HCT116 (cell line): ENCODE measurements around the gene MINDY3. TPM values are rescaled to one million over a fixed set of nuclear protein-coding genes. Genes with fewer than 3 reads are reported as not detected.

Source experiments
- ATAC-seq: fragments of 200-7000 bp; cut with Tn5 transposase; 2 replicates; pipeline ENCODE4 v1.9.1; 2020; ENCODE audit warnings: mild to moderate bottlenecking, moderate library complexity
- BruUV-seq: library from RNA; stranded (reverse); fragments of 400-500 nt; replicated peaks from 2 replicates; lab custom pipeline; 2021; lab: Mats Ljungman, UMichigan
- CTCF ChIA-PET: fragments of 300-600 bp; sonication (Branson Sonifier 250); formaldehyde crosslinking; loops from one replicate; lab custom pipeline; 2021; ENCODE audit warnings: antibody characterized with exemption; lab: Charles Lee
- POLR2A ChIA-PET: fragments of 300-600, 350-600 bp; sonication (Branson Sonifier 250); formaldehyde crosslinking; loops from one replicate; lab custom pipeline; 2021; ENCODE audit warnings: antibody characterized with exemption; lab: Charles Lee
- RAD21 ChIA-PET, 2 experiments: fragments of 300-600 bp; sonication (Branson Sonifier 250); formaldehyde crosslinking; loops; one replicate each; lab custom pipeline; 2023; ENCODE audit warnings: low total read pairs in 2 of 2; ENCODE audit not compliant: uncharacterized antibody in 2 of 2, unreplicated experiment in 2 of 2, low non-redundant PET in 1 of 2; lab: Charles Lee
- DNase-seq: peaks from one replicate; pipeline ENCODE4 v3.0.0-alpha.2; 2010; ENCODE audit warnings: low read depth, low spot score
- H2AFZ ChIP-seq: fragments of 200-600 bp; shearing (Covaris generic), sonication (generic); 2 replicates; pipeline ENCODE4 v1.6.1; 2017; ENCODE audit warnings: low read depth, mixed run types, mixed read lengths, antibody characterized with exemption, low read length; ENCODE audit not compliant: poor library complexity, severe bottlenecking
- H3K27ac ChIP-seq: 2 replicates; pipeline ENCODE4 v1.5.1; 2012; ENCODE audit warnings: low read depth, low read length
- H3K27me3 ChIP-seq: fragments of 200-600 bp; sonication (generic); 2 replicates; pipeline ENCODE4 v1.6.1; 2016; ENCODE audit warnings: mixed run types, low read length, mixed read lengths; ENCODE audit not compliant: insufficient read depth
- H3K36me3 ChIP-seq, 2 experiments: fragments of 200-500 bp in 1 of 2; fragments of 200-600 bp in 1 of 2; sonication (Bioruptor generic) in 1 of 2; sonication (generic) in 1 of 2; 2 replicates each; pipeline versions ENCODE4 v1.5.1 to v1.6.1; 2014 to 2016; ENCODE audit warnings: low read length in 2 of 2, inconsistent platforms in 1 of 2, mixed read lengths in 1 of 2, mixed run types in 1 of 2; ENCODE audit not compliant: insufficient read depth in 2 of 2, control insufficient read depth in 1 of 2
- H3K4me1 ChIP-seq, 2 experiments: fragments of 200-600 bp in 1 of 2; sonication (generic) in 1 of 2; 2 replicates each; pipeline versions ENCODE4 v1.5.1 to v1.6.1; 2012 to 2017; ENCODE audit warnings: low read length in 2 of 2, inconsistent platforms in 1 of 2, mild to moderate bottlenecking in 1 of 2, mixed read lengths in 1 of 2, mixed run types in 1 of 2, moderate library complexity in 1 of 2; ENCODE audit not compliant: insufficient read depth in 2 of 2, control insufficient read depth in 1 of 2
- H3K4me2 ChIP-seq: fragments of 200-600 bp; sonication (generic); 2 replicates; pipeline ENCODE4 v1.6.1; 2017; ENCODE audit warnings: mixed run types, low read length, mixed read lengths
- H3K4me3 ChIP-seq, 2 experiments: fragments of 200-600 bp in 1 of 2; sonication (generic) in 1 of 2; replicated peaks in 1 of 2; 2 replicates each; pipeline ENCODE4 v1.5.1; 2011 to 2016; ENCODE audit warnings: low read length in 2 of 2, control low read depth in 1 of 2, low read depth in 1 of 2, mild to moderate bottlenecking in 1 of 2, mixed read lengths in 1 of 2, mixed run types in 1 of 2
- H3K79me2 ChIP-seq: fragments of 200-600 bp; sonication (generic); 2 replicates; pipeline ENCODE4 v1.6.1; 2017; ENCODE audit warnings: mild to moderate bottlenecking, mixed run types, low read length, moderate library complexity, mixed read lengths; ENCODE audit not compliant: insufficient read depth
- H3K9ac ChIP-seq: fragments of 200-600 bp; sonication (generic); 2 replicates; pipeline ENCODE4 v1.6.1; 2016; ENCODE audit warnings: low read length, mixed read lengths
- H3K9me2 ChIP-seq: fragments of 200-600 bp; sonication (generic), shearing (Covaris generic); 2 replicates; pipeline ENCODE4 v1.6.1; 2017; ENCODE audit warnings: mixed run types, mild to moderate bottlenecking, moderate library complexity; ENCODE audit not compliant: insufficient read depth
- H3K9me3 ChIP-seq, 2 experiments: fragments of 200-500 bp in 1 of 2; fragments of 200-600 bp in 1 of 2; sonication (Bioruptor generic) in 1 of 2; sonication (generic) in 1 of 2; 2 replicates each; pipeline ENCODE4 v1.6.1; 2014 to 2017; ENCODE audit warnings: low read length in 2 of 2, mixed read lengths in 2 of 2, inconsistent platforms in 1 of 2, low read depth in 1 of 2, mild to moderate bottlenecking in 1 of 2, mixed run types in 1 of 2, moderate library complexity in 1 of 2; ENCODE audit not compliant: control insufficient read depth in 1 of 2, insufficient read depth in 1 of 2
- H4K20me1 ChIP-seq: fragments of 200-600 bp; sonication (generic), shearing (Covaris generic); 2 replicates; pipeline ENCODE4 v1.6.1; 2017; ENCODE audit warnings: mixed run types, mild to moderate bottlenecking, moderate library complexity; ENCODE audit not compliant: insufficient read depth
- ATF3 ChIP-seq: IDR thresholded peaks from 2 replicates; pipeline ENCODE4 v1.6.1; 2012
- CTCF ChIP-seq, 3 experiments: fragments of 200-600 bp in 1 of 3; sonication (generic) in 1 of 3; IDR thresholded peaks in 2 of 3; conservative IDR thresholded peaks in 1 of 3; 2 replicates each; pipeline ENCODE4 v1.5.1; 2012 to 2017; ENCODE audit warnings: low read depth in 2 of 3, low read length in 2 of 3, antibody characterized with exemption in 1 of 3, borderline replicate concordance in 1 of 3, control low read depth in 1 of 3, mild to moderate bottlenecking in 1 of 3, mixed read lengths in 1 of 3, mixed run types in 1 of 3, moderate library complexity in 1 of 3; ENCODE audit not compliant: insufficient read depth in 1 of 3
- EGR1 ChIP-seq: IDR thresholded peaks from 2 replicates; pipeline ENCODE4 v1.6.1; 2012; ENCODE audit warnings: low read depth
- ELF1 ChIP-seq: IDR thresholded peaks from 2 replicates; pipeline ENCODE4 v1.6.1; 2012; ENCODE audit warnings: low read depth, borderline replicate concordance
- EZH2 ChIP-seq: fragments of 200-600 bp; sonication (generic); IDR thresholded peaks from 2 replicates; pipeline ENCODE4 v1.6.1; 2017; ENCODE audit warnings: antibody characterized with exemption, mixed run types
- EZH2phosphoT487 ChIP-seq: fragments of 200-600 bp; IDR thresholded peaks from 2 replicates; pipeline ENCODE4 v1.6.1; 2018; ENCODE audit warnings: antibody characterized with exemption, borderline replicate concordance
- FOSL1 ChIP-seq: IDR thresholded peaks from 2 replicates; pipeline ENCODE4 v1.6.1; 2012; ENCODE audit warnings: low read depth
- JUND ChIP-seq: IDR thresholded peaks from 2 replicates; pipeline ENCODE4 v1.6.1; 2012
- MAX ChIP-seq: IDR thresholded peaks from 2 replicates; pipeline ENCODE4 v1.6.1; 2012
- POLR2A ChIP-seq: IDR thresholded peaks from 2 replicates; pipeline ENCODE4 v1.7.0; 2011; ENCODE audit warnings: borderline replicate concordance; ENCODE audit not compliant: insufficient read depth, insufficient read length; ENCODE audit errors: extremely low read depth
- RAD21 ChIP-seq: IDR thresholded peaks from 2 replicates; pipeline ENCODE4 v1.6.1; 2012; ENCODE audit warnings: low read depth, mild to moderate bottlenecking
- SIN3A ChIP-seq: IDR thresholded peaks from 2 replicates; pipeline ENCODE4 v1.6.1; 2012; ENCODE audit warnings: low read depth
- SP1 ChIP-seq: IDR thresholded peaks from 2 replicates; pipeline ENCODE4 v1.6.1; 2012; ENCODE audit warnings: low read depth
- SRF ChIP-seq: IDR thresholded peaks from 2 replicates; pipeline ENCODE4 v1.6.1; 2012; ENCODE audit warnings: low read depth
- TCF7L2 ChIP-seq: IDR thresholded peaks from 2 replicates; pipeline ENCODE4 v1.7.0; 2011; ENCODE audit warnings: borderline replicate concordance, inconsistent platforms; ENCODE audit not compliant: insufficient read depth, insufficient read length; ENCODE audit errors: extremely low read depth
- YY1 ChIP-seq: IDR thresholded peaks from 2 replicates; pipeline ENCODE4 v1.6.1; 2011; ENCODE audit warnings: low read length, low read depth, moderate library complexity, mild to moderate bottlenecking; ENCODE audit not compliant: insufficient replicate concordance; ENCODE audit errors: extremely low read depth
- ZFX ChIP-seq: fragments of 450-650 bp; IDR thresholded peaks from 2 replicates; pipeline ENCODE4 v1.6.1; 2017
- intact Hi-C: fragments of 100-400 bp; cut with micrococcal nuclease; formaldehyde crosslinking; loops from 2 replicates; pipeline ENCODE4 v1.10.0; 2022
- total RNA-seq: library from RNA; stranded (reverse); gene quantifications from one replicate; pipeline ENCODE4 v1.2.1, GENCODE V29; 2021; ENCODE audit not compliant: unreplicated experiment

MINDY3 gene
- total RNA-seq, 1 experiment from 2014 or later, result 15.5 TPM

GRCh38 chr10:15735763-15736162 lies 124.5 kb downstream of the MINDY3 start:
- H2AFZ ChIP-seq, result no peak overlapping the region
- H3K79me2 ChIP-seq, result no peaks in the 10 kb centered on the region
- H3K9ac ChIP-seq, result no peak overlapping the region
- H3K27me3 ChIP-seq, result no peaks in the 10 kb centered on the region
- H3K36me3 ChIP-seq, result no peaks in the 10 kb centered on the region
- ATAC-seq, result no peak
- H4K20me1 ChIP-seq, result no peaks in the 10 kb centered on the region
- intact Hi-C loops, result no loop called here
- ChIA-PET RAD21 (no interaction called here), POLR2A (no interaction called here), CTCF (no interaction called here)
- H3K4me1 ChIP-seq, result peaks cover 0 to 5% of the 10 kb centered on the region in 2 experiments; a peak in 1 of 4 replicates
- H3K9me3 ChIP-seq, result peaks cover 0 to 2% of the 10 kb centered on the region in 2 experiments; a peak in 1 of 4 replicates
- no peak for DNase-seq
- no TSS peak for BruUV-seq
- H3K27ac ChIP-seq, result no peak overlapping the region
- no peaks in the 10 kb centered on the region for H3K9me2 ChIP-seq
- H3K4me3 ChIP-seq, result no peak overlapping the region
- H3K4me2 ChIP-seq, result no peak overlapping the region
- TF ChIP-seq FOSL1, result no peak
- no peak for TF ChIP-seq RAD21
- no peak for TF ChIP-seq CTCF (IDR thresholded peaks at IDR 0.05 in 2 of 3, conservative IDR thresholded peaks at IDR 0.05 in 1 of 3; ENCODE audit: borderline replicate concordance in 1 of 3, insufficient read depth in 1 of 3, low read depth in 2 of 3, low read length in 2 of 3)
- no peak for TF ChIP-seq JUND
- TF ChIP-seq SRF, result no peak
- TF ChIP-seq MAX, result no peak
- TF ChIP-seq SP1, result no peak
- no peak for TF ChIP-seq POLR2A
- TF ChIP-seq EZH2, result no peak

- Histone ChIP-seq H3K79me2 (no peaks in the 10 kb centered on the region), H3K36me3 (no peaks in the 10 kb centered on the region), H3K4me2 (no peak overlapping the region), H2AFZ (no peak overlapping the region), H3K4me3 (no peak overlapping the region), H3K9ac (no peak overlapping the region), H3K4me1 (no peaks in the 10 kb centered on the region), H3K9me3 (peaks cover 0 to 3% of the 10 kb centered on the region in 2 experiments; a peak in 1 of 4 replicates), H3K27ac (no peak overlapping the region), H3K27me3 (no peaks in the 10 kb centered on the region), H3K9me2 (no peaks in the 10 kb centered on the region), H4K20me1 (no peaks in the 10 kb centered on the region)
- no TSS peak for BruUV-seq
- POLR2A ChIA-PET, result no interaction called here
- ATAC-seq (no peak), DNase-seq (no peak)
- intact Hi-C loops, result no loop called here
- RAD21 ChIA-PET, result no interaction called here
- CTCF ChIA-PET, result no interaction called here
- no peak for TF ChIP-seq POLR2A
- no peak for TF ChIP-seq ATF3
- TF ChIP-seq EZH2phosphoT487, result no peak
- no peak for TF ChIP-seq SIN3A
- no peak for TF ChIP-seq YY1
- TF ChIP-seq CTCF (IDR thresholded peaks at IDR 0.05 in 2 of 3, conservative IDR thresholded peaks at IDR 0.05 in 1 of 3; ENCODE audit: borderline replicate concordance in 1 of 3, insufficient read depth in 1 of 3, low read depth in 2 of 3, low read length in 2 of 3), result no peak
- TF ChIP-seq ELF1, result no peak
- no peak for TF ChIP-seq EGR1
- TF ChIP-seq TCF7L2, result no peak
- no peak for TF ChIP-seq SRF
- TF ChIP-seq ZFX, result no peak
- no peak for TF ChIP-seq SP1
- TF ChIP-seq FOSL1, result no peak
- no peak for TF ChIP-seq EZH2
Observed at GRCh38 chr10:15730341-15730740, 130.0 kb downstream of the MINDY3 start.
